SK-N-MC (cell line): Measurements from ENCODE around the gene RAB4B.

Experiments
- EZH2 ChIP-seq: fragments of 200-600 bp; sonication (generic); IDR thresholded peaks from one replicate; pipeline ENCODE4 v1.6.1; 2017; ENCODE audit warnings: antibody characterized with exemption
- POLR2AphosphoS5 ChIP-seq: IDR thresholded peaks from 2 replicates; pipeline ENCODE4 v1.6.1; 2012; ENCODE audit warnings: mild to moderate bottlenecking, low read depth, low read length, borderline replicate concordance

- TF ChIP-seq POLR2AphosphoS5 (no peak), EZH2 (no peak)
Measured at GRCh38 chr19:40744554-40745401, 33.3 kb upstream of the RAB4B start.
